Measurements from ENCODE around the gene ACSM2B. TPM values are rescaled to one million over a fixed set of nuclear protein-coding genes. Genes with fewer than 3 reads are reported as not detected.
"Not testable (repeated sequence)": the region's sequence is repeated elsewhere in the genome, so short reads cannot be mapped to it uniquely, and the experiment has no call there.

The ACSM2B gene
- total RNA-seq = not detected in 2 replicates

- not testable (repeated sequence) for H3K4me3 ChIP-seq (ENCODE audit: low read depth, low read length); DNase-seq (ENCODE audit: low read depth)
These were observed at the start of gene ACSM2B for GRCh38 chr16:20576145-20576544. Gene ACSM2B, minus strand, starts transcription at chr16:20576367. Its CDS starts 11,522 bp downstream, at chr16:20564845.

GRCh38 chr16:20624882-20625807 is 49.0 kb upstream of the ACSM2B start:
- TF ChIP-seq, protein P1, sequence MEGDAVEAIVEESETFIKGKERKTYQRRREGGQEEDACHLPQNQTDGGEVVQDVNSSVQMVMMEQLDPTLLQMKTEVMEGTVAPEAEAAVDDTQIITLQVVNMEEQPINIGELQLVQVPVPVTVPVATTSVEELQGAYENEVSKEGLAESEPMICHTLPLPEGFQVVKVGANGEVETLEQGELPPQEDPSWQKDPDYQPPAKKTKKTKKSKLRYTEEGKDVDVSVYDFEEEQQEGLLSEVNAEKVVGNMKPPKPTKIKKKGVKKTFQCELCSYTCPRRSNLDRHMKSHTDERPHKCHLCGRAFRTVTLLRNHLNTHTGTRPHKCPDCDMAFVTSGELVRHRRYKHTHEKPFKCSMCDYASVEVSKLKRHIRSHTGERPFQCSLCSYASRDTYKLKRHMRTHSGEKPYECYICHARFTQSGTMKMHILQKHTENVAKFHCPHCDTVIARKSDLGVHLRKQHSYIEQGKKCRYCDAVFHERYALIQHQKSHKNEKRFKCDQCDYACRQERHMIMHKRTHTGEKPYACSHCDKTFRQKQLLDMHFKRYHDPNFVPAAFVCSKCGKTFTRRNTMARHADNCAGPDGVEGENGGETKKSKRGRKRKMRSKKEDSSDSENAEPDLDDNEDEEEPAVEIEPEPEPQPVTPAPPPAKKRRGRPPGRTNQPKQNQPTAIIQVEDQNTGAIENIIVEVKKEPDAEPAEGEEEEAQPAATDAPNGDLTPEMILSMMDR (conservative IDR thresholded peaks at IDR 0.05; ENCODE audit: low read depth, low read length) = peak; percentile 34
- DNase-seq (ENCODE audit: low read depth) = no peak
- H3K4me3 ChIP-seq (ENCODE audit: low read depth, low read length) = no peak overlapping the region

DNA sequence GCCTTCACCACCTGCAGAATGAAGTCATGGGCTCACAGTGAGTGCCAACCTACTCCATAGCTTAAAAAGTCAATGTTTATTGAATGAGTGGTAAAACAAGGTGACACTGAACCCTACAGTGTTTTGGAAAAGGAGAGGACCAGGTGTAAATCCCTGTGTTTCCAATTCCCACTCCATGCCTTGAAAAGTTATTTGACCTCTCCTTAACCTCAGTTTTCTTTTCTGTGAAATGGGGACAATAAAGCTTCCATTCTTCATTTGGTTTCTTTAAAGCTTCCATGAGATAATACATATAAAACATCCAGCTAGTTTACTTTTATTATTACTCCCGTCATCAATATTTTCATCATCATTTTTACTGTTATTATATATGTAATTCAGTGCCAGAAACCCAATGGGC is 48.0 kb upstream of the ACSM2B start:
- no peak for DNase-seq (ENCODE audit: low read depth)
- TF ChIP-seq, protein P1 (conservative IDR thresholded peaks at IDR 0.05; ENCODE audit: low read depth, low read length) = no peak
- no peak overlapping the region for H3K4me3 ChIP-seq (ENCODE audit: low read depth, low read length)

GRCh38 chr16:20622498-20622870 is 46.3 kb upstream of the ACSM2B start:
- TF ChIP-seq, protein P1 (conservative IDR thresholded peaks at IDR 0.05; ENCODE audit: low read depth, low read length) = no peak
- no peak overlapping the region for H3K4me3 ChIP-seq (ENCODE audit: low read depth, low read length)
- DNase-seq (ENCODE audit: low read depth) = no peak

GRCh38 chr16:20621406-20621805 is 45.2 kb upstream of the ACSM2B start:
- TF ChIP-seq, protein P1 (conservative IDR thresholded peaks at IDR 0.05; ENCODE audit: low read depth, low read length) = no peak
- DNase-seq (ENCODE audit: low read depth) = no peak

GRCh38 chr16:20620770-20621169 is 44.6 kb upstream of the ACSM2B start:
- TF ChIP-seq, protein P1 (conservative IDR thresholded peaks at IDR 0.05; ENCODE audit: low read depth, low read length) = no peak
- no peak overlapping the region for H3K4me3 ChIP-seq (ENCODE audit: low read depth, low read length)
- DNase-seq (ENCODE audit: low read depth) = no peak

More at GRCh38 chr16:20621406-20621805, 45.2 kb upstream of the ACSM2B start:
- H3K4me3 ChIP-seq (ENCODE audit: low read depth, low read length) = no peak overlapping the region

GRCh38 chr16:20620003-20620402 is 43.8 kb upstream of the ACSM2B start:
- H3K4me3 ChIP-seq (ENCODE audit: low read depth, low read length) = no peak overlapping the region
- DNase-seq (ENCODE audit: low read depth) = no peak
- TF ChIP-seq, protein P1 (conservative IDR thresholded peaks at IDR 0.05; ENCODE audit: low read depth, low read length) = no peak
